ENCODE results near the gene INVS.

The INVS gene

DNA sequence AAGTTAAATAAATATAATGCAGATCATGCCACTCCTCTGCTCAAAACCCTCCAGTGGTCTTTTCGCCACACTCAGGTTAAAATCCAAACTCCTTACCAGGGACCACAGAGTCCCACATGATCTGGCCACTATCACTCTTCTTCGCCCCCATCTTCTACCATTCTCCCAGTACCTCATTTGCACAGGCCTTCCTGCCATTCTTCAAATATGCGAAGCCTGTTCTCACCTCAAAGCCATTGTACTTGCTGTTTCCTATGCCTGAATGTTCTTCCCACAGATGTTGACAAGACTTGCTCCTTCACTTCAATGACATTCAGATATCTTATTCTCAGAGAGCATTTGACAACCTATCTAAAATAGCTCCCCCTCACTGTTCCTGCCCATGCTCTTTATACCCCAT, 242.8 kb downstream of the INVS start:
- Histone ChIP-seq H3K9ac (no peak overlapping the region), H3K36me3 (ENCODE audit: control insufficient read depth, insufficient read depth, low read length) (no peaks in the 10 kb centered on the region), H3K27me3 (ENCODE audit: control insufficient read depth, insufficient read depth, low read length) (no peaks in the 10 kb centered on the region), H3K9me3 (ENCODE audit: control insufficient read depth, low read length) (no peaks in the 10 kb centered on the region), H3K4me3 (ENCODE audit: low read depth, low read length) (no peak overlapping the region), H3K27ac (no peak overlapping the region), H3K4me1 (no peaks in the 10 kb centered on the region), H2AFZ (no peak overlapping the region), H3K79me2 (no peaks in the 10 kb centered on the region), H3K4me2 (ENCODE audit: low read length) (no peak overlapping the region)
- TF ChIP-seq, protein P1, sequence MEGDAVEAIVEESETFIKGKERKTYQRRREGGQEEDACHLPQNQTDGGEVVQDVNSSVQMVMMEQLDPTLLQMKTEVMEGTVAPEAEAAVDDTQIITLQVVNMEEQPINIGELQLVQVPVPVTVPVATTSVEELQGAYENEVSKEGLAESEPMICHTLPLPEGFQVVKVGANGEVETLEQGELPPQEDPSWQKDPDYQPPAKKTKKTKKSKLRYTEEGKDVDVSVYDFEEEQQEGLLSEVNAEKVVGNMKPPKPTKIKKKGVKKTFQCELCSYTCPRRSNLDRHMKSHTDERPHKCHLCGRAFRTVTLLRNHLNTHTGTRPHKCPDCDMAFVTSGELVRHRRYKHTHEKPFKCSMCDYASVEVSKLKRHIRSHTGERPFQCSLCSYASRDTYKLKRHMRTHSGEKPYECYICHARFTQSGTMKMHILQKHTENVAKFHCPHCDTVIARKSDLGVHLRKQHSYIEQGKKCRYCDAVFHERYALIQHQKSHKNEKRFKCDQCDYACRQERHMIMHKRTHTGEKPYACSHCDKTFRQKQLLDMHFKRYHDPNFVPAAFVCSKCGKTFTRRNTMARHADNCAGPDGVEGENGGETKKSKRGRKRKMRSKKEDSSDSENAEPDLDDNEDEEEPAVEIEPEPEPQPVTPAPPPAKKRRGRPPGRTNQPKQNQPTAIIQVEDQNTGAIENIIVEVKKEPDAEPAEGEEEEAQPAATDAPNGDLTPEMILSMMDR (IDR thresholded peaks at IDR 0.05) = no peak

DNA sequence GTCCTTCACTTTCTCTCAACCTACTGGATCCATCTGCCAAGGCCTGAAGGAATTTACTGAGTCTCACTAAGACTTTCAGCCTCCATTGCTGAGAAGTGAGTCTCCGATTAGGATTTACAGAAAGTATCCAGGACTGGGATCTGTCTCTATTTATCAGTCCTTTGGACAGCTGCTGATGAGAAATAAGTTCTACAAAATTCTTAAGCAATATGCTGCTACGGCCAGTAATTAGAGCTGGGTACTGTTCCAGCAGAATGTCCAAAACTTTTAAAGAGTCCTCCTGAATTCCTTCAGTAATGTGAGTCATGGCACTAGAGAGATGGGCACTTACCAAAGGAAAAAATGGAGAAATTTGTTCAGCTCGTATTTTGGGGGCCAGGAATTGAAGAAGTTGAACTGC, 247.8 kb downstream of the INVS start:
- Histone ChIP-seq H3K9me3 (ENCODE audit: control insufficient read depth, low read length) (no peaks in the 10 kb centered on the region), H3K4me3 (ENCODE audit: low read depth, low read length) (no peak overlapping the region), H3K79me2 (peaks cover 2% of the 10 kb centered on the region), H3K36me3 (ENCODE audit: control insufficient read depth, insufficient read depth, low read length) (no peaks in the 10 kb centered on the region), H3K4me2 (ENCODE audit: low read length) (no peak overlapping the region), H2AFZ (no peak overlapping the region), H3K27ac (no peak overlapping the region), H3K4me1 (no peaks in the 10 kb centered on the region), H3K27me3 (ENCODE audit: control insufficient read depth, insufficient read depth, low read length) (no peaks in the 10 kb centered on the region), H3K9ac (no peak overlapping the region)
- TF ChIP-seq, protein P1 (IDR thresholded peaks at IDR 0.05) = no peak

- Histone ChIP-seq H3K9ac (no peak overlapping the region), H3K79me2 (peaks cover 6% of the 10 kb centered on the region), H3K27me3 (ENCODE audit: control insufficient read depth, insufficient read depth, low read length) (no peaks in the 10 kb centered on the region), H2AFZ (no peak overlapping the region), H3K4me3 (ENCODE audit: low read depth, low read length) (no peak overlapping the region), H3K36me3 (ENCODE audit: control insufficient read depth, insufficient read depth, low read length) (no peaks in the 10 kb centered on the region), H3K4me2 (ENCODE audit: low read length) (no peak overlapping the region), H3K27ac (no peak overlapping the region), H3K9me3 (ENCODE audit: control insufficient read depth, low read length) (no peaks in the 10 kb centered on the region), H3K4me1 (no peaks in the 10 kb centered on the region)
- TF ChIP-seq, protein P1 (IDR thresholded peaks at IDR 0.05) = no peak
Observed at GRCh38 chr9:100350188-100350587, 251.1 kb downstream of the INVS start.

Measured in parathyroid adenoma (tissue), 2 donors.